Fibroblast of pulmonary artery (primary cell): Measurements from ENCODE around the gene ATRIP.

Source experiments
- DNase-seq: peaks from one replicate; pipeline ENCODE4 v3.0.0-alpha.2; 2010; ENCODE audit warnings: low read depth
- H3K4me3 ChIP-seq: replicated peaks from 2 replicates; pipeline ENCODE4 v1.5.1; 2011; ENCODE audit warnings: low read depth, mild to moderate bottlenecking, control low read depth, low read length, moderate library complexity
- CTCF ChIP-seq: IDR thresholded peaks from 2 replicates; pipeline ENCODE4 v1.5.1; 2011; ENCODE audit warnings: mild to moderate bottlenecking, control low read depth, low read length, inconsistent platforms; ENCODE audit errors: missing control alignments

Gene ATRIP

GRCh38 chr3:48415251-48415953, 31.1 kb upstream of the ATRIP start:
- no peak for DNase-seq
- H3K4me3 ChIP-seq: no peak overlapping the region
- TF ChIP-seq CTCF: no peak

GRCh38 chr3:48416091-48416505, 30.4 kb upstream of the ATRIP start:
- no peak for DNase-seq
- TF ChIP-seq CTCF: no peak
- no peak overlapping the region for H3K4me3 ChIP-seq

DNA sequence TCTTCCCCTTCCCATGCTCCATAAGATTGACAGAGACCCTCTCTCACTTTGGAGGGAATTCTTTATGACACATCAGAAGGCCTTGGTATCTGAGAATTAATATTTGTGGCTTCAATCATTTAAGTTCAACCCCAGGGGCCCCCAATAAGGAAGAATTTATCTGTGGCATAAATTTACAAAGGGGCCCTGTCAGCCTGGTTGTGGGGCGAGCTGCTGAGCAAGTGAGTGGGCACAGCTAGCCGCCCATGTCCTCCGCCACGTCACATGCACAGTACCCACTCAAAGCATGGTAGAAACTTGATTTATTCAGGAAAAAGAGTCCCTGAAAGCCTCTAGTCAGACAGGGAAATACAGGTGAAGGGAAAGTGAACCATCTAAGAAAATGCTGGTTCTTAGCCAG, 30.0 kb upstream of the ATRIP start:
- no peak for DNase-seq
- H3K4me3 ChIP-seq: no peak overlapping the region
- no peak for TF ChIP-seq CTCF

DNA sequence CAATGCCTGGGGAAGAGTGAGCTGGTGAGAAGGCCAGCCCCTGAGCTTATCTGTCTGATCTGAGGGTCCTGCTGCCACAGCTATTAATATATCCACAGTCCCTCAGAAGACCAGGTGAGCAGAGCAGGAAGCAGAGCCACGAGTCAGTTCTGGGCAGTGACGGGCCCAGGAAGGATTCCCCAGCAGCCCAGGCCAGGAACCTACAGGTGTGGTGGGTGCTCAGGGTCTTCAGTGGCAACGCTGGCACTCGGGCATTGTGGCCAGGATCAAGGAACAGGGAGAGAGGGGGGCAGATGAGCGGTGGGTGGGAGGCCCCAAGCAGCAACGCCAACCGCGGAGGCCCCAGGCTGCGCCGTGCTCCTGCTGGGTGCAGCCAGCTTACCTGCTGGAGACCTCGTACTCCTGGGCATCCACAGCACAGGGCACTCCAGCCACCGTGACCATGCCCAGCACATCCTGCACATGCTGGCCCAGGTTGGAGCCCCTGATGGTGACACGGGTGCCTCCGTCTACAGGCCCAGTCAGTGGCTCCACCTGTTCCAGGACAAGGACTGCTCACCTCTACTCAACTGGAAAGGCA, 28.9 kb upstream of the ATRIP start:
- H3K4me3 ChIP-seq: no peak overlapping the region
- DNase-seq: no peak
- TF ChIP-seq CTCF: no peak

DNA sequence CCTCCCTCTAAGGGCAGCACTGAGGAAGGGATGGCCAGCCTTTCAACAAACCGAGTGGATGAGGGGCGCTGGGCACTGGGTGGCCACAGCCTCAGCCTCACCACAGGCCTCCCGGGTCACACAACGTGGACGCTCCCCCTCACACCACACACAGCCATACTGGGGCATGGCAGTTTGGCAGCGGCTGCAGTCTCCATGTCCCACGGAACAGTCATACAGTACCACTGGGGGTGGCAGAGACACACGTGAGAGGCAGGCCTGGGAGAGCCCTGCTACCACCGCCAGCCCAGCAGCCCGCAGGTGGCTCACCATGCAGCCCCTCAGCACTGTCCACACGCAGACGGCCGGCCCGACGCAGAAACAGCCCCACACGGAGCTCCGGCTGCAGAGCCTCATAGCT, 28.4 kb upstream of the ATRIP start:
- no peak for TF ChIP-seq CTCF
- H3K4me3 ChIP-seq: no peak overlapping the region
- no peak for DNase-seq

GRCh38 chr3:48418651-48419050, 27.9 kb upstream of the ATRIP start:
- H3K4me3 ChIP-seq: no peak overlapping the region
- TF ChIP-seq CTCF: no peak
- DNase-seq: no peak

- TF ChIP-seq CTCF: no peak
- H3K4me3 ChIP-seq: no peak overlapping the region
- no peak for DNase-seq
Observed at GRCh38 chr3:48419149-48419548, 27.4 kb upstream of the ATRIP start.
